Osteoblast (primary cell): ENCODE data around the gene PRXL2B. TPM values are rescaled to one million over a fixed set of nuclear protein-coding genes. Genes with fewer than 3 reads are reported as not detected.

Experiments
- DNase-seq: peaks from one replicate; pipeline ENCODE4 v3.0.0; 2011; ENCODE audit warnings: low spot score, mixed read lengths; ENCODE audit not compliant: insufficient read length; ENCODE audit errors: missing footprints
- H2AFZ ChIP-seq: 2 replicates; pipeline ENCODE4 v1.6.0; 2011; ENCODE audit warnings: mild to moderate bottlenecking, low read length
- H3K27ac ChIP-seq: 2 replicates; pipeline ENCODE4 v1.5.1; 2011; ENCODE audit warnings: mild to moderate bottlenecking, low read depth, low read length, moderate library complexity
- H3K27me3 ChIP-seq: 2 replicates; pipeline ENCODE4 v1.6.0; 2012; ENCODE audit warnings: mild to moderate bottlenecking, control low read depth, inconsistent platforms, low read length, moderate library complexity; ENCODE audit not compliant: insufficient read depth
- H3K36me3 ChIP-seq: 2 replicates; pipeline ENCODE4 v1.5.1; 2011; ENCODE audit warnings: mild to moderate bottlenecking, low read length, control low read depth, moderate library complexity; ENCODE audit not compliant: insufficient read depth
- H3K4me1 ChIP-seq: 2 replicates; pipeline ENCODE4 v1.5.1; 2011; ENCODE audit warnings: mild to moderate bottlenecking, low read length, control low read depth, moderate library complexity; ENCODE audit not compliant: insufficient read depth
- H3K4me2 ChIP-seq: 2 replicates; pipeline ENCODE4 v1.6.0; 2011; ENCODE audit warnings: mild to moderate bottlenecking, low read length; ENCODE audit not compliant: insufficient read depth
- H3K4me3 ChIP-seq: fragments of 200-600 bp; sonication (generic); 3 replicates; pipeline ENCODE4 v1.5.1; 2012; ENCODE audit warnings: mild to moderate bottlenecking, low read length, inconsistent platforms; ENCODE audit not compliant: insufficient read depth
- H3K79me2 ChIP-seq: 2 replicates; pipeline ENCODE4 v1.6.0; 2012; ENCODE audit warnings: mild to moderate bottlenecking, low read length, control low read depth, inconsistent platforms; ENCODE audit not compliant: insufficient read depth
- H3K9me3 ChIP-seq: 2 replicates; pipeline ENCODE4 v1.5.1; 2011; ENCODE audit warnings: low read depth, low read length, control low read depth
- H4K20me1 ChIP-seq: 2 replicates; pipeline ENCODE4 v1.6.0; 2012; ENCODE audit warnings: mild to moderate bottlenecking, low read length, control low read depth; ENCODE audit not compliant: insufficient read depth
- CTCF ChIP-seq: IDR thresholded peaks from 2 replicates; pipeline ENCODE4 v1.5.1; 2011; ENCODE audit warnings: mild to moderate bottlenecking, low read depth, low read length, moderate library complexity; ENCODE audit errors: extremely low read depth
- total RNA-seq: library from RNA; depleted of rRNA; stranded (reverse); fragments of >200 nt; gene quantifications from 2 replicates; pipeline ENCODE4 v1.2.3, GENCODE V29; 2012

The PRXL2B gene
- total RNA-seq, 1 donor: 8.0 TPM

GRCh38 chr1:2587071-2587859, 688 bp downstream of the PRXL2B start:
- no peak for TF ChIP-seq CTCF
- Histone ChIP-seq H3K4me1 (peaks cover 7% of the 10 kb centered on the region), H3K27me3 (no peaks in the 10 kb centered on the region), H3K4me3 (peak overlapping the region; percentile 86), H3K36me3 (no peaks in the 10 kb centered on the region), H3K9me3 (no peaks in the 10 kb centered on the region), H4K20me1 (no peaks in the 10 kb centered on the region), H3K27ac (no peak overlapping the region), H3K4me2 (peak overlapping the region; percentile 81), H3K79me2 (peaks cover 4% of the 10 kb centered on the region), H2AFZ (peak overlapping the region; percentile 88)
- peak; percentile 97 for DNase-seq

GRCh38 chr1:2587860-2588571, 1.4 kb downstream of the PRXL2B start:
- no peaks in the 10 kb centered on the region for H3K9me3 ChIP-seq
- H3K4me2 ChIP-seq: peak overlapping the region; percentile 81
- H4K20me1 ChIP-seq: no peaks in the 10 kb centered on the region
- no peak overlapping the region for H3K4me3 ChIP-seq
- no peak for TF ChIP-seq CTCF
- DNase-seq: peak; percentile 88
- no peaks in the 10 kb centered on the region for H3K27me3 ChIP-seq
- peaks cover 3% of the 10 kb centered on the region for H3K4me1 ChIP-seq
- H3K27ac ChIP-seq: no peak overlapping the region
- H3K36me3 ChIP-seq: no peaks in the 10 kb centered on the region
- no peak overlapping the region for H2AFZ ChIP-seq
- peaks cover 4% of the 10 kb centered on the region for H3K79me2 ChIP-seq

- Histone ChIP-seq H2AFZ (no peak overlapping the region), H3K4me1 (peaks cover 3% of the 10 kb centered on the region), H3K27me3 (no peaks in the 10 kb centered on the region), H3K9me3 (no peaks in the 10 kb centered on the region), H3K27ac (no peak overlapping the region), H3K4me3 (no peak overlapping the region), H3K36me3 (no peaks in the 10 kb centered on the region), H4K20me1 (no peaks in the 10 kb centered on the region), H3K4me2 (no peak overlapping the region), H3K79me2 (peaks cover 4% of the 10 kb centered on the region)
- DNase-seq: peak; percentile 74
- no peak for TF ChIP-seq CTCF
Observed at GRCh38 chr1:2588661-2589430, 2.3 kb downstream of the PRXL2B start.
